H9 (cell line): ENCODE results near the gene C1orf116. TPM values are rescaled to one million over a fixed set of nuclear protein-coding genes. Genes with fewer than 3 reads are reported as not detected.

ENCODE experiments used
- DNase-seq: peaks from one replicate; pipeline ENCODE4 v3.0.0-alpha.2; 2017
- H2AFZ ChIP-seq: one replicate; pipeline ENCODE4 v1.6.1; 2013; ENCODE audit warnings: mild to moderate bottlenecking, low read length, control low read depth, moderate library complexity
- H2AK5ac ChIP-seq: 2 replicates; pipeline ENCODE4 v1.6.1; 2013; ENCODE audit warnings: low read length, control low read depth, mixed read lengths; ENCODE audit not compliant: insufficient read length
- H2BK120ac ChIP-seq: one replicate; pipeline ENCODE4 v1.6.1; 2013; ENCODE audit warnings: low read depth, mild to moderate bottlenecking, low read length, control low read depth, inconsistent platforms; ENCODE audit not compliant: poor library complexity, severe bottlenecking
- H2BK12ac ChIP-seq: 2 replicates; pipeline ENCODE4 v1.6.1; 2013; ENCODE audit warnings: low read length, control low read depth, mixed read lengths, low read depth; ENCODE audit not compliant: insufficient read length
- H2BK15ac ChIP-seq: 2 replicates; pipeline ENCODE4 v1.6.1; 2013; ENCODE audit warnings: low read depth, low read length, control low read depth
- H2BK20ac ChIP-seq: one replicate; pipeline ENCODE4 v1.6.1; 2013; ENCODE audit warnings: low read depth, mild to moderate bottlenecking, low read length, control low read depth, inconsistent platforms; ENCODE audit not compliant: poor library complexity, severe bottlenecking
- H2BK5ac ChIP-seq: 2 replicates; pipeline ENCODE4 v1.6.1; 2013; ENCODE audit warnings: low read length, control low read depth, mixed read lengths; ENCODE audit not compliant: insufficient read length
- H3K14ac ChIP-seq: 2 replicates; pipeline ENCODE4 v1.6.1; 2013; ENCODE audit warnings: low read length, control low read depth; ENCODE audit not compliant: insufficient read depth
- H3K18ac ChIP-seq: 2 replicates; pipeline ENCODE4 v1.6.1; 2013; ENCODE audit warnings: low read depth, mild to moderate bottlenecking, mixed read lengths, low read length, control low read depth; ENCODE audit not compliant: insufficient read length
- H3K23ac ChIP-seq: 2 replicates; pipeline ENCODE4 v1.6.1; 2013; ENCODE audit warnings: low read length, control low read depth, mixed read lengths, low read depth; ENCODE audit not compliant: insufficient read length
- H3K23me2 ChIP-seq: 2 replicates; pipeline ENCODE4 v1.6.1; 2013; ENCODE audit warnings: low read depth, mild to moderate bottlenecking, mixed read lengths, low read length, control low read depth; ENCODE audit not compliant: insufficient read length, poor library complexity, severe bottlenecking
- H3K27ac ChIP-seq: 2 replicates; pipeline ENCODE4 v1.5.1; 2013; ENCODE audit warnings: low read length, control low read depth, mixed read lengths, low read depth; ENCODE audit not compliant: insufficient read length
- H3K27me3 ChIP-seq: 2 replicates; pipeline ENCODE4 v1.6.1; 2013; ENCODE audit warnings: low read length, control low read depth, inconsistent platforms; ENCODE audit not compliant: insufficient read depth
- H3K4ac ChIP-seq: 2 replicates; pipeline ENCODE4 v1.6.1; 2013; ENCODE audit warnings: low read depth, mild to moderate bottlenecking, control low read depth, inconsistent platforms, low read length, moderate library complexity
- H3K4me1 ChIP-seq: 2 replicates; pipeline ENCODE4 v1.6.1; 2013; ENCODE audit warnings: low read length, control low read depth, inconsistent platforms; ENCODE audit not compliant: insufficient read depth
- H3K4me2 ChIP-seq: 2 replicates; pipeline ENCODE4 v1.6.1; 2013; ENCODE audit warnings: low read length, control low read depth, mixed read lengths; ENCODE audit not compliant: insufficient read length, insufficient read depth
- H3K56ac ChIP-seq: 2 replicates; pipeline ENCODE4 v1.6.1; 2013; ENCODE audit warnings: low read depth, mild to moderate bottlenecking, mixed read lengths, low read length, control low read depth; ENCODE audit not compliant: insufficient read length
- H3K79me1 ChIP-seq: 2 replicates; pipeline ENCODE4 v1.6.1; 2013; ENCODE audit warnings: low read depth, mild to moderate bottlenecking, moderate library complexity, low read length, control low read depth, inconsistent platforms; ENCODE audit not compliant: insufficient read depth, poor library complexity, severe bottlenecking
- H3K79me2 ChIP-seq: 2 replicates; pipeline ENCODE4 v1.6.1; 2013; ENCODE audit warnings: low read length, control low read depth, inconsistent platforms; ENCODE audit not compliant: insufficient read depth
- H3K9ac ChIP-seq: 2 replicates; pipeline ENCODE4 v1.6.1; 2013; ENCODE audit warnings: low read length, control low read depth, mixed read lengths; ENCODE audit not compliant: insufficient read length; ENCODE audit errors: extremely low read depth
- H3K9me3 ChIP-seq: one replicate; pipeline ENCODE4 v1.6.1; 2013; ENCODE audit warnings: low read depth, low read length, inconsistent platforms; ENCODE audit not compliant: control insufficient read depth
- H3T11ph ChIP-seq: one replicate; pipeline ENCODE4 v1.6.1; 2013; ENCODE audit warnings: mild to moderate bottlenecking, low read length, control low read depth, inconsistent platforms
- H4K20me1 ChIP-seq: one replicate; pipeline ENCODE4 v1.6.1; 2013; ENCODE audit not compliant: control insufficient read depth, insufficient read length, insufficient read depth
- H4K5ac ChIP-seq: 2 replicates; pipeline ENCODE4 v1.6.1; 2013; ENCODE audit warnings: low read depth, mild to moderate bottlenecking, mixed read lengths, low read length, control low read depth; ENCODE audit not compliant: insufficient read length
- H4K8ac ChIP-seq: replicated peaks from 2 replicates; pipeline ENCODE4 v1.6.1; 2013; ENCODE audit warnings: low read length, control low read depth, mixed read lengths, low read depth; ENCODE audit not compliant: insufficient read length
- H4K91ac ChIP-seq: 2 replicates; pipeline ENCODE4 v1.6.1; 2013; ENCODE audit warnings: low read depth, mild to moderate bottlenecking, moderate library complexity, mixed read lengths, low read length, control low read depth; ENCODE audit not compliant: insufficient read length
- H3K27ac Mint-ChIP-seq, 3 experiments: 2 replicates in 2 of 3; 3 replicates in 1 of 3; pipeline ENCODE4 v1.8.0; 2020 to 2021; ENCODE audit warnings: mixed read lengths in 3 of 3, mild to moderate bottlenecking in 1 of 3, moderate library complexity in 1 of 3
- H3K27me3 Mint-ChIP-seq: 2 replicates; pipeline ENCODE4 v1.8.0; 2021; ENCODE audit warnings: low read depth, mild to moderate bottlenecking, moderate library complexity, mixed read lengths
- H3K36me3 Mint-ChIP-seq, 3 experiments: 2 replicates in 2 of 3; 3 replicates in 1 of 3; pipeline ENCODE4 v1.8.0; 2020 to 2021; ENCODE audit warnings: low read depth in 3 of 3, mixed read lengths in 3 of 3; ENCODE audit not compliant: insufficient read depth in 1 of 3
- H3K4me1 Mint-ChIP-seq, 2 experiments: 2 replicates each; pipeline ENCODE4 v1.8.0; 2020; ENCODE audit warnings: mixed read lengths in 2 of 2
- H3K4me3 Mint-ChIP-seq, 2 experiments: 2 replicates in 1 of 2; 3 replicates in 1 of 2; pipeline ENCODE4 v1.8.0; 2020 to 2021; ENCODE audit warnings: mild to moderate bottlenecking in 2 of 2, mixed read lengths in 2 of 2, moderate library complexity in 1 of 2
- H3K9me3 Mint-ChIP-seq, 2 experiments: 2 replicates in 1 of 2; 3 replicates in 1 of 2; pipeline ENCODE4 v1.8.0; 2020; ENCODE audit warnings: mild to moderate bottlenecking in 2 of 2, mixed read lengths in 2 of 2, moderate library complexity in 1 of 2
- WGBS: extraction: QIAGEN DNeasy Blood & Tissue Kit; methylation state at CpG from one replicate; pipeline ENCODE4 v1.1.7; 2013; ENCODE audit warnings: missing lambda C conversion rate, low lambda C conversion rate, mixed read lengths; ENCODE audit not compliant: insufficient read length; ENCODE audit errors: extremely low coverage; 5-methylcytosine and 5-hydroxymethylcytosine counted together
- total RNA-seq: library from RNA; stranded (reverse); gene quantifications from 2 replicates; pipeline ENCODE4 v1.2.1, GENCODE V29; 2021
- TF ChIP-seq, protein P1 (sequence below): fragments of 200-600 bp; sonication (generic); conservative IDR thresholded peaks from 3 replicates; pipeline ENCODE4 v1.8.0; 2021; ENCODE audit warnings: antibody characterized with exemption, mild to moderate bottlenecking

C1orf116 gene
- total RNA-seq, 1 experiment from 2014 or later = 0.48 TPM

DNA sequence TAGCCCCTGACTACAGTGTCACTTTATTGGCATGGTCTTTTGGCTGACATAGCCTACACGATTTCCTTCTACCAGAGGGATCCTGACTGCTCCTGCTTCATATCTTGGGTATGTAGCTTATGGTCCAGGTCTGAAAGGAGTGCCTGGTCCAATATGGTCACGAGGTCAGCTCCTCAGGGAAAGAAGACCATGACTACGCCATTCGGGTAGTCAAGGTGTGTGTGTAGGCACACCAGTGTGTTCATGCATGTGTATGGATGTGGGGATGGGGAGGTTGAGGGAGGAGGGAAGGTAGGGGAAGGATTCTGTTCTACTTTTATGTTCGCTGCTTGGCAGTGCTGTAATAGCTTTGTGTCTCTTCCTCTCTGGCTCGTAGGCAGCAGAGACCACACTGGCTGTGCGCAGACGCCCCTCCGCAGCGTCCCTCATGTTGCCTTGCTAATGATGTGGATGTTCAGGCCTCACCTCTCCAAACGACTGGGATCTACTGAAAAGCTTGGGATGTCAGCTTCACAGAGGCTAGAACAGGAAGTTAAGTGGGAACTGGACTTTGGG lies 46.1 kb upstream of the C1orf116 start:
- Histone ChIP-seq H2BK20ac (no peak overlapping the region), H3K9ac (no peak overlapping the region), H2BK12ac (no peak overlapping the region), H3K23ac (no peak overlapping the region), H3K18ac (no peak overlapping the region), H3K56ac (no peak overlapping the region), H3K4me1 (no peaks in the 10 kb centered on the region), H4K91ac (no peak overlapping the region), H3K27ac (no peak overlapping the region), H3T11ph (no peak overlapping the region), H2AK5ac (no peak overlapping the region), H3K9me3 (no peaks in the 10 kb centered on the region), H3K27me3 (no peaks in the 10 kb centered on the region), H2AFZ (no peak overlapping the region), H4K20me1 (no peaks in the 10 kb centered on the region), H3K4me2 (no peak overlapping the region), H3K79me1 (no peaks in the 10 kb centered on the region), H4K8ac (no peak overlapping the region), H3K4ac (no peak overlapping the region), H3K23me2 (no peaks in the 10 kb centered on the region), H2BK5ac (no peak overlapping the region), H4K5ac (no peak overlapping the region), H2BK120ac (no peak overlapping the region), H3K14ac (no peak overlapping the region), H2BK15ac (no peak overlapping the region), H3K79me2 (no peaks in the 10 kb centered on the region)
- no peak for DNase-seq
- Mint-ChIP-seq H3K27ac (no peak overlapping the region), H3K9me3 (no peaks in the 10 kb centered on the region), H3K36me3 (no peaks in the 10 kb centered on the region; a peak in 1 of 7 replicates), H3K4me3 (no peak overlapping the region), H3K27me3 (no peaks in the 10 kb centered on the region), H3K4me1 (peaks cover 0 to 8% of the 10 kb centered on the region in 2 experiments; a peak in 1 of 4 replicates)
- WGBS = no CpG with 5 or more reads among the region's 11 CpGs
- TF ChIP-seq, protein P1, sequence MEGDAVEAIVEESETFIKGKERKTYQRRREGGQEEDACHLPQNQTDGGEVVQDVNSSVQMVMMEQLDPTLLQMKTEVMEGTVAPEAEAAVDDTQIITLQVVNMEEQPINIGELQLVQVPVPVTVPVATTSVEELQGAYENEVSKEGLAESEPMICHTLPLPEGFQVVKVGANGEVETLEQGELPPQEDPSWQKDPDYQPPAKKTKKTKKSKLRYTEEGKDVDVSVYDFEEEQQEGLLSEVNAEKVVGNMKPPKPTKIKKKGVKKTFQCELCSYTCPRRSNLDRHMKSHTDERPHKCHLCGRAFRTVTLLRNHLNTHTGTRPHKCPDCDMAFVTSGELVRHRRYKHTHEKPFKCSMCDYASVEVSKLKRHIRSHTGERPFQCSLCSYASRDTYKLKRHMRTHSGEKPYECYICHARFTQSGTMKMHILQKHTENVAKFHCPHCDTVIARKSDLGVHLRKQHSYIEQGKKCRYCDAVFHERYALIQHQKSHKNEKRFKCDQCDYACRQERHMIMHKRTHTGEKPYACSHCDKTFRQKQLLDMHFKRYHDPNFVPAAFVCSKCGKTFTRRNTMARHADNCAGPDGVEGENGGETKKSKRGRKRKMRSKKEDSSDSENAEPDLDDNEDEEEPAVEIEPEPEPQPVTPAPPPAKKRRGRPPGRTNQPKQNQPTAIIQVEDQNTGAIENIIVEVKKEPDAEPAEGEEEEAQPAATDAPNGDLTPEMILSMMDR = no peak
